ENCODE results near the gene PBX3. TPM values are rescaled to one million over a fixed set of nuclear protein-coding genes. Genes with fewer than 3 reads are reported as not detected.
A peak's percentile ranks its signal among the peaks of the same experiment; 100 is the strongest.

Gene PBX3
- polyA plus RNA-seq, 1 donor, result 11.2 TPM

DNA sequence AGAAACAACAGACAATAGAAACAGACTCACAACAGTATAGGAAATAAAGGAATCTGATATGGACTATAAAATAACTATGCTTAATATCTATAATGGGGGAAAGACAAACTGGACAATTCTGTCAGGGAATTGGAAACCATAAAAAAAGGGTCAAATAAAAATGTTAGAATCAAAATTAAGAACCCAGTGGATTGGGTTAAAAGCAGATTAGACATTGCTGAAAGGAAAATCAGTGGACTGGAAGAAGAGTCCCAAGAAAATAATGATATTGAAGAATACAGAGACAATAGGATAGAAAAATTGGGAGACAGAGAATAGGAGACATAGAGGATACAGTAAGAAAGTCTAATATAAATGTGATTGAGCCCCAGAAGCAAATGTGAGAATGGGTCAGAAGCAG is 199.2 kb downstream of the PBX3 start:
- DNase-seq (ENCODE audit: low read depth), result no peak

DNA sequence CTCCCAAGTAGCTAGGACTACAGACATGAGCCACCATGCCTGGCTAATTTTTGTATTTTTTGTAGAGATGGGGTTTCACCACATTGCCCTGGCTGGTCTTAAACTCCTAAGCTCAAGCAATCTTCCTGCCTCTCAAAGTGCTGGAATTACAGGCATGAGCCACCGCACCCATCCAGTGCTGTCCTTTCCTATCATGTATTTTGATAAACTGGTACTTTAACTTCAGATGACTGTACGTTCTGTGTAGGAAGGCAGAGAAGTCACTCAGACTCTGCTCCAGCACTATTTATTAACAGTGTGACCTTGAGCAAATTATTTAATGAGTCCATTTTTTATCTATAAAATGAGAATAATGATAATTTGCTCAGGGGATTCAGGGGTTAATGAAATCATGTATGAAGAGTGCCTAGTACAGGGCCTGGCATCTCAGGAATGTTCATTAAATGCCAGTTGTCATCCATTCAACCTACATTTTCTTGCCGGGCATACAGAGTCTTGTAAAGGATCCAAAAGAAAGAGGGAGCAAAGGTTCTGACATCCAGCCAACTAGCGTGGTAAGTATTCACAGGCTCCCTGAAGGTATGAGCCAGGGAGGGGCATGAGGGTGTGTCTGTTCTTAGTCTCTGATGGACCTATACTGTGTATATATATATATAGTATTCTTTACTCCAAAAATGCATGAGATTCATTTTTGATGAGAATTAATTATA is 201.9 kb downstream of the PBX3 start:
- DNase-seq (ENCODE audit: low read depth), result no peak

DNA sequence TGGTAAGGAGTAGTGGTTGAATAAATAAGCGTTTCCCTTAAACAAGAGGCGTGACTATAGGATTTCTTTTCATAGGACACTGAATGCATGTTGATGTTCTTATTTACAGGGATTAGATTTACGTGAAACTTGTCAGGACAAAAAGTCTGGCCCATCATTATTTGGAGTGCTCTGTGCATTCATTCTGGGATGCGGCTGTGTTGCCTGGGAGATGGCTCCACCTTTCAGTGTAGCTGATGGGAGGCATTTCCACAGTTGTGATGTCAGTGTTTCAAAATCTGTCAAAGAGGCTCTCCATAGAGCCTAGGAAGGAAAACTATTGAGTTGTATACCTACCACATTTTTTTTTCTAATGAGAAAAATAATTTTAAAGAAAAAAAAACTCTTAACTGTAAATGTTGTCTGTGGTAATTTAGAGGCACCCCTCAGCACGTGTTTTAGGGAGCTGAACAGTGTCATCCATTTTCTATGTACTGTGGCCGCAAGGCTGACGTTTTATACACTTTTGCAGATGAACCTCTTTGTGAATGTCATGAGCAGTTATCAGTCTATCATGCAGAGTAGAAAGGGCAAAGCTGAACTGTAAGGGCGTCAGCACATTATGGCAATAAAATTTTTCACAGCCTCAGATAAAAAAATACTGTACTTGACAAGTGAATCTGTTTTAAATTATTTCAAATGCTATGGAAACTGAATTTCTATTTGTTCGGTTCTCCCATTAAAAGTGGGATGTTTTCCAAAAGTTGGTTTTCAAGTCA is 202.7 kb downstream of the PBX3 start:
- no peak for DNase-seq (ENCODE audit: low read depth)

DNA sequence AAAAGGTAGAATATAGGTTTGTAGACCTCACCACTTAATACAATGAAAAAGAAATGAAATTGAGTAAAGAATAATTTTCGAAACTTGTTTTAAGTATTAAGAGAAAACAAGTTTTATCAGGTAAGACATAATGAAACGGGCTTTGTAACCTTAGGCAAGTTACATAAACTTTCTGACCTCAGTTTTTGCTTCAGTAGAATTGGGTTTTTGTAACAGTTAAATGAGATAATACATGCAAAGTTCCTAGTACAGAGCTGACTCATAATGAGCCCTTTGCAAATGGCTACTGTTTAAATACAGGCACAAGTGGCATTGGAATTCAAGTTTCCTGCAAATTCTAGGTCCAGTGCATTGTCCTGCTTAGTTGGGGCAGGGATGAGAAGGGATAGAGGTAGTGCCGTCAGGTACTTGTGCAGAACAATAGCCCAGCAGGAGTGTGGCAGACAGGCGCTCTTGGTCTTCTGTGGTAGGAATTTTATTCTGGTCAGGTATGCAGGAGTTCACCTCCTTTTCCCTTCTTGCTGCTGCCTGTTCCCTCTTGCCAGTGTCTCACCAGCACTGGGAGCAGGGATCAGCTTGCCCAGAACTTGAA is 203.8 kb downstream of the PBX3 start:
- DNase-seq (ENCODE audit: low read depth), result no peak

DNA sequence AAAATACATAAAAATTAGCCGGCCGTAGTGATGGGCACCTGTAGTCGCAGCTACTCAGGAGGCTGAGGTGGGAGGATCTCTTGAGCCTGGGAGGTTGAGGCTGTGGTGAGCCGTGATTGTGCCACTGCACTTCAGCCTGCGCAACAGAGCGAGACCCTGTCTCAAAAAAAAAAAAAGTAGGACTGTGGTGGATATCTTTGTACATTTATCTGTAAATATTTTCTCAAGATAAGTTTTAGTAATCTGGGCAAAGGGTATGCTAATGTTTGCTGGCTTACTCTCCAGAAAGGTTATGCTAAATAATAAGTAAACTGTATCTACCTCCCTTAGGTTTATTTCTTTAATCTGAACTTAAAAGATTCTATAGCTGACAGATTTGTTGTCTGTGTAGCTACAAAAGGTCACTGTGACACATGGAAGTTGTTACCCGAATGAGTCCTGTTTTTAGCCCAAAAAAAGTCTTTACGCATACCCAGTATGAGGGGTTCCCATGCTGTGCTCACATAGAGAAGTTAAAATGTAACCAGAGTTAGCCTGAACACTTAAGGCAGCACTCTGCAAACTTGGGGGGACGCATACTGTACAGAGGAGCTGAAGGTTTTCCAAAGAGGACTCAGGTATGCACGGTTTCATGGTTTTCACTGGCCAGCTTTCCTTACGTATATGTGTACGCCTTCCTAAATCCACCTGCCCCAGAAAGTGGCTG is 206.3 kb downstream of the PBX3 start:
- no peak for DNase-seq (ENCODE audit: low read depth)

DNA sequence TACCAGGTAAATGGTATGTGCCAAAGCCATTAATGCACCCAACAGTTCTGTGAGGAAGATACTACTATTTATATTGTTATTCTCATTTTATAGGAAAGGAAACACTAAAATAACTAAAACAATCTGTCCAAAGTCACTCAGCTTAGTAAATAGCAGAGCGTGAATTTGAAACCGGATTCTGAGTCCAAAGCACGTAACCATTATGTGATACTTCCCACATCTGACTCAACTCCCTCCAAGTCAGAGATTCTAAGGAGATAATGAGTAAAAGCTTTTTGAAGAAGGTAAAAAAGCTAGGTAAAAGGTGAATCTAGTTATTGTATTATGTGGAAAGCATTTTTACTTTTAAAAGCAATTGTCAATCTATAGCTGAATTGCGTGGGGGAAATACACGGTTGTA is 208.9 kb downstream of the PBX3 start:
- DNase-seq (ENCODE audit: low read depth), result no peak

DNA sequence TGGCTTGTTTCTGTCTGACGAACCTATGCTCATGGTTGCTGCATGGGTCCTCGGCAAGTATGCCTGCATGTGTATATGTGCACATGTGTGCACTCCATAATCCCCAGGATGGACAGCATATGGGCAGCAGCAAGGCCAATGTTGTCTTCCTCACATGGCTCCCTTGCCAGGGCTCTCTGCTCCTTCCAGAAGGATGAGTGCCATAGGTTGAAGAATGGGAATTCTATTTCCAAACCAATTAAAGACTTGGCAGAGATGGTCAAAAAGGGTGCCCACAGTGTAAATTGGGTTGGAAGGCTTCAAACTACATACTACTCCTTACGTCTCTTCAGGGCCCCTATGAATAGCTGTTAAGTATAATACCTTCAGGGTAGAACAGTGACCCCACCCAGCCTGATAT is 212.1 kb downstream of the PBX3 start:
- DNase-seq (ENCODE audit: low read depth), result no peak

DNA sequence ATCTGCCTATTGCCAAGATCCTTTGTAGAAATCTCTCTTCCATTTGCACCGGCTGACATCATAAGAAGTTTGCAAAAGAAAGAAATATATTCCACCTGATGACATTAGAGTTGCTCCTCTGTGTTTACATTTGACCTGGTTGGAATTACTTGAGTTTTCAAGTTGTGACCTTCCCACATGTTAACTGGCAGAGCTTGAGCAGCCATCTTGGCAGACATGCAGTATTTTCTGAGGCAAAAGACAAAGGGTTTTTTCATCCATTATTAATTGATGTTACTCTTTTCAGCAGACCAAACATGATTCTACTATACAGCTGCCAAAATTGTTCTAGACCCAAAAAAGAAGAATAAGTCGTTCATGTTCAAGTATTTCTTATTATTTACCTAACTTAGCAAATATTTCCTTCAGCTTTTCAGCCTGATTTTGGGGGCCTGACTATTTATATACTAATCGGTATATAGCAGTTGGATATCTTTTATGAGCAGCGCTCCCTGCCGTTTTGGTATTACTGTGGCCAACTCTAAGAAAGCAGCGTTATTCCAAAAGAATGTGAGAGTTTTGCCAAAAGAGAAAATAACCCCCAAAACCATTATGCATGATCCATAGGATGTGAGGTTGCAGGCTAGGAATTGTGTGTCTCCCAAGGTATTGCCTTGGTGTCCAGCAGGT is 212.9 kb downstream of the PBX3 start:
- no peak for DNase-seq (ENCODE audit: low read depth)

DNA sequence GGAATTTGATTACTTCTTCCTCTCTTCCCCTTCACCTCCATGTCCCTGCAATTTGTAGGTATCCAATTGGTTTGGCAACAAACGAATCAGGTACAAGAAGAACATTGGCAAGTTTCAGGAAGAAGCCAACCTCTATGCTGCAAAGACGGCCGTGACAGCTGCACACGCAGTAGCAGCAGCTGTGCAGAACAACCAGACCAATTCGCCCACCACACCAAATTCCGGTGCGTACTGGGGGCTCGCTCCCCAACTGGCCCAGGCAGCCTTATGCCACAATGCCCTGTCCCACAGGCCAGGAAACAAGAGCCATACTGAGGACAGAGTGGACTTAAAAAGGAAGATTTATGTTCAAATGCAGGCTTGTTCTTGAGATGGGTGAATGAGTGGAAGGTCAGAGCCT is 213.5 kb downstream of the PBX3 start:
- DNase-seq (ENCODE audit: low read depth), result no peak

DNA sequence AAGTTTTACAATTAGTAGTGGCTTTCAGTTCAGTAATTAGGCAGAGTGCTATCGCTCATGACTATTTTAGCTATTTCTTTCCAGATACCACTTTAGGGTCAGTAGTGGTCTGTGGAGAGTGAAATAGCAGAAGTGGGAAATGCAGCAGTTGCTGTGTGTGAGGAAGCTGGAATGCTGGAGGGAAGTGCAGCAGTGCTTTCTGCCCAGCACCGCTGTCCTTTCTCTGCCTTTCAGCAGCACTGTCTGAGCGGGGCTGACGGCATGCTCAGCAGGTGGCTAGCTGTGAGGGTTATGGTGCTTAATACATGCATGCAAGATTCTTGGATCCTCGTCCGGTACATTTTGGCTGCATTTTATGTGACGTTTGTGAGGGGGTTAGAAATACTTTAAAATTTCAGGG is 213.9 kb downstream of the PBX3 start:
- DNase-seq (ENCODE audit: low read depth), result peak; percentile 24

DNA sequence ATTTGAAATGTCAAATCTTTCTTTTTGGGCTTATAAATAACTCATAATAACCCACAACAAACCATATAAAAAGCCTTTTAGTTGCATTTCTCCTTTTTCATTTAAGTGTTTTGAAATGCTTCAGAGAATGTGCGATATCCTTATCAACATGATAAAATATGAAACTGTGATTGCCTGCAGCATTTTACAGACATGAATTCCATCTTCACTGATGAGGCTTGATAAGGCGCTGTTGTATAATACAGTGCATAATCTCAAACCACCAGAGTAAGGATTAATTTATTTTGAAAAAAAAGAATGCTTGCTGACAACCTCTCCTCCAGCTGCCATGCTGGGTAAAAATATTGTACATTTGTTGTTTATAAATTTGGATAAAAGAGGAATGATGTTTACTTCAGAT is 216.8 kb downstream of the PBX3 start:
- DNase-seq (ENCODE audit: low read depth), result no peak

DNA sequence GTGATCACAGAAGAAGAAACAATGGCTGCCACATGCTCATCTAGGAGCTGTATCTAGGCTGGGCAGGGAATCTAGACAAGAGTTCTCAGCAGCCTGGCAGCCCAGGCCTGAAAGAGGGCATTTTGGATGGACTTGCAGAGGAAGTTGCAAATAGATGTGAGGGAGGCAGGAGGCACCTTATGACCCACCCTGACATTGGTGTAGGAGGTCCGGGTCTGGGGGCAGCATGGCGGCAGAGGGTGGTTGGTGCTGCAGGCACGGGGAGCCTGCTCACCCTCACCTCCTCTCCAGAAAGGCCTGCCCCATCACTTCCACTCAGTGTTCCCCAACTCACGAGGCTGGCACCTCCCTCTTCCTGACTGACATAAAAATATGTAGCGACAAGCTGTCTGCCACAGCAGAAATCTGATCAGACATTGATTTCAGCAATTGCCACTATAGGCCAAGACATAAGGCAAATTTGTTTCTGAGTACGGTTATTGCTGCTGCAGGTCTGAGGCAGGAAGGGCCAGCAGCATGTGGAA is 217.6 kb downstream of the PBX3 start:
- no peak for DNase-seq (ENCODE audit: low read depth)

DNA sequence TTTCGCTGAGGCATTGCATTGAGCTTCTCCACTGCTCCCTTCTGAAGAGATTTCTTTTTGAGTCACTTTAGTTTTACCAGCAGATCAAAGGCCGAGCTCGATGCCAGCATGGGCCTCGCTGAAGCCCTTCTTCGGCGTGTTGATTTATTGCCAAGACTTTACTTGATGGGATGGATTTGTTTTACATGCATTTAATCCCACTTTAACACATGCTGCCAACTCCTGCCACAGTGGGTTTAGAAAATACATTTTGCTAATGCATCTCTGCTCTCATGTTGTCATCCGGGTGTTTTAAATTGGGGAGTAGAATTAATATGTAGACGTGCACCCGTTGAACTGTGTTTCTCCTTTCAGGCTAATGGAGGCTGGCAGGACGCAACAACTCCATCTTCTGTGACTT is 218.3 kb downstream of the PBX3 start:
- no peak for DNase-seq (ENCODE audit: low read depth)

DNA sequence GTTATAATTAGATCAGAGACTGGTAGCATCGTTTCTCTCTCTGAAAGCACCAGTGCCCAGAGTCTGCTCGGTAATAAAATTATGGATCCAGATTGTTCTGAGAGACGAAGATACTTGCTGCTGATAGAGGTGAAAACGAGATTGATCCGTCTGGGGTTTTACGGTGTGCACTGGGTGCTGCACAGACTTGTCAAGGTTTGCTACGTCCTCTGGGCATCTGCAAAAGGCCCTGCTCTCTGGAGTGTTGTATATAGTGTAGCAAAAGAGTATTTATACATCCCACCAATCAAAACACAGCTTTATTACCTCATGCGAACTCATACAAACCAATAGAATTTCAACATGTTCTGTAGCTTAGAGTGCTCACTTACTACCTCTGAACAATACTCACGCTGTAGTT is 219.3 kb downstream of the PBX3 start:
- DNase-seq (ENCODE audit: low read depth), result no peak

DNA sequence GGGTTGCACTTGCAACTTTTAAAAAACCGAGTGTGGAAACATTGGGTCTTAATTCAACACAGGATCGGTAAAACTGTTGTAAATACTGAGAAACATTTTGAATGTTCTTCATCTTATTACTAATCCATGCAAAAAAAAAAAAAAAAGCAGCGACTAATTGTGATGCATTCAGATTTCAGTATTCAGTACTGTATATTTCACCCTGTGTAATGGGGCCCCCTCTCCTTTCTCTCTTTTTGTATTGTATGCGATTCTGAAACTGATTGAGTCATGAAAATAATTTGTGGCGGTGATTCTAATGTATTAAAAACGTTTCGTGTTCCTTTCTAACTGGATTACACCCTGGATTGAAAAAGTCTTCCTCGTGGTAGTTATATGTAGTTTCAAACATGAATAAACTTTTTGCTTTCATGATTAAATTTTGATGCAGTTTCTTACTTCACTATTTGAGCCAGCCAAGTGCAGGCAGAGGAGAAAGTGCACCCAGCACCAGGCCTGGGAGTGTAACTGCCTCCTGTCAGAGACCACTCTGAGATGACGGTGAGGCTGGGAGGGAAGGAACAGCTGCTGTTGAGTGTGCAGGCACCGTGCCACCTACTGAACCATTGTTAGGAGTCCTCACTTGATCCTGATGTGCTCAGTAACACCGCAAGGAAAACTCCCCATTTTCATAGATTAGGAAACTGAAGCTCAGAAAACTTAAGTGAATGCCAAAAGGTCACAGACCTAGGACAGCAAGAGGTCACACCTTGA is 220.0 kb downstream of the PBX3 start:
- DNase-seq (ENCODE audit: low read depth), result no peak

DNA sequence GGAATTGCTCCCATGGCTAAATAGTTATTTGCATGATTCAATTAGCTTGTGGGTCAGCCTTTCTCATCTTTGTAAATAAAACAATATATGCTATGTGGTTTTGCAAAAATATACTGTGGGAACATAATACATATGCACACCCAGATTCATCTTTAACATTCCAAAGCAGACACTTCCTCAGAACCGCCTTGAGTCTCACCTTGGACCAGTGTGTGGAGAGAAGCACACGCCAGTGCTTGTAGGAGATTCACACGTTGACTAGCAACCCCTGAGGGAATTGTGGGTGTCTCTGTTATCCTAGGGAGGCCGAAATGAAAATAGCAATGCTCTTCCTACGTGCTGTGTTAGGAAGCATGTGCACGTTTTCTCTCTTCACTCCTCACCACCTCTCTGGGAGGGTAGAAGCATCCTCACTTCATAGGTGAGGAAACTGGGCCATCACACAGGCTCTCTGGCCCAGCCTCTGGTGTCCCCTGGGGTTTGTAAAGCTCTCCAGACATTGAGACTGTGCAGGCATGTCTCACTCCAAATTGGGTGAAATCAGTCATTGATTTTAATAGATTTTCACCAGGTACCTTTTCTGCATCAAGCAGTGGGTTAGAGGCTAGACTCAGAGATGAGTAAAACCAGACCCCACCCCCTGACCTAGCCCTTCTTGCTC is 221.7 kb downstream of the PBX3 start:
- DNase-seq (ENCODE audit: low read depth), result no peak

DNA sequence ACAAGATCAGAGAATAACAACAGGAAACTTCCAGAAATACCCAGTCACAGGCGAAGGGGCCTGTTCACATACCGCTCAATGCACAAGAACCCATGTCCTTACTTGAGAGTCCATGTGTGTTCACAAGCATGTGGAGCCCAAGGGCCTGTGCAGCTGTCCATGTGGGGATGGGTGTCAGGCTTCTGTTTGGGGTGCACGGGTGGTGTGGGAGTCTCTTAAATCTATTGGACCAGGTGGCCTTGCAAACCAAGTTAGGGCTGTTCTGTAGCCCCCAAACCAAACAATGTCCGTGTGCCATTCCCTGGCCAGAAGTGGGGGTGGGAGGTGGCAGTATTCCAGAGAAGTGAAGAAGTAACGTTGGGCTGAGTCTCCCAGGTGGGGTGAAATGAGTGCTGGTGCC is 222.3 kb downstream of the PBX3 start:
- no peak for DNase-seq (ENCODE audit: low read depth)

DNA sequence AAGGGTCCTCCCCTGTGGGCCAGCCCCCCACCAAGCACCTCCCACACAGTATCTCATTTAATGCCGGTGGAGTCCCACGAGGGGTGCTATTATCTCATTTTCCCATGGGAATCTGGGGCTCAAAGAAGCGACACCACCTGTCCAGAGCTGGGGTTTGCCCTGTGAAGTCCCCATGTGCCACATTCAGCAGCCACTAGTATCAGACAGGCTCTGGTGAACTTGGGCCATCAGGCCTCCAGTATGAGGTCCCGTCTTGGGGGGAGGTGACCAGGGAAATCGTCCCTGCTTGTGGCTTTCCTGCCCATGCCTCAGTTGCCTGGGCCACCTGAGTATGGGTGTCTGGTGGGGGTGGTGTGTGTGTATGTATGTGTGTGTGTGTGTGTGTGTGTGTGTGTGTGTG is 222.7 kb downstream of the PBX3 start:
- DNase-seq (ENCODE audit: low read depth), result no peak

DNA sequence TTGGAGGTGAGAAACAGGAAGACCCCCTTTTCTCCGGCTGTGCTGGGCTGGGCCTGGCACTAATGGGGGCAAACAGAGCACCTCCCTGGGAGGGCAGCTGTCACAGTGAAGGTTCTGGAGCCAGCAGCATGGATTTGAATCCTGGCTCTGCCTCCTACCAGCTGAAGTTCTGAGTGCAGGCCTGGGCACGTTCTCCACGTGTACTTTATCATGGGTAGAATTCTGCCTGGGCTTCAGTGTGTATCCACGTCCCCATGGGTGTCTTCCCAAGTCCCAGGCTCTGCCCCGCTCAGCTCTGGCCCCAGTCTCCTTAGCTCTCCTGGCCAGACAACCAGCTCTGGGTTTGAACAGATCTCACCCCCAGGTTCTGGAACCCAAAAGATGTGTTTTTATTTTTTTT is 223.2 kb downstream of the PBX3 start:
- no peak for DNase-seq (ENCODE audit: low read depth)

DNA sequence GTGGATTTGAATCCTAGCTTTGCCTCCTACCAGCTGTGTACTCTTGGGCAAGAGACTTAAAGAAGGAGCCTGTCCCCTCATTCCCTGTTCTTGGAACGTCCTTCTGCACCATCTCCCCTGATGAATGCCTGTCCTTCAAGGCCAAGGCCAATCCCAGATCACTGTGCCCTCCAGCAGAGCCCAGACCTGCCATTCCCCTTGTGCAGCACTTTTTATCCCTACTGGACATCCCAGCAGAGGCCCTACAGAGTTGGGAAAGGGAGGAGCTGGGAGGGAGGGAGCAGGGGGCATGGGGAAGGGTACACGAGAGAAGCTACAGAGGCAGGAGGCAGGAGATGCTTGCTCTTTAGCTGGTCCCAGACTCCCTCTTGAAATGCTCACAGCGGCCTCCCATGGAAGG is 223.9 kb downstream of the PBX3 start:
- no peak for DNase-seq (ENCODE audit: low read depth)
